Gastroesophageal sphincter (tissue), 3 donors: ENCODE measurements around the gene PIGB.

ENCODE experiments used
- CTCF ChIP-seq, 4 experiments: fragments of 200-600 bp in 2 of 4; fragments of 450-650 bp in 2 of 4; sonication (generic) in 1 of 4; IDR thresholded peaks; one replicate each; pipeline ENCODE4 v1.5.1; 2017 to 2019; ENCODE audit warnings: antibody characterized with exemption in 4 of 4, mild to moderate bottlenecking in 2 of 4, moderate library complexity in 2 of 4
- EP300 ChIP-seq: sonication (generic); formaldehyde crosslinking; IDR thresholded peaks from one replicate; pipeline ENCODE4 v1.6.1; 2017; ENCODE audit warnings: antibody characterized with exemption, mild to moderate bottlenecking

DNA sequence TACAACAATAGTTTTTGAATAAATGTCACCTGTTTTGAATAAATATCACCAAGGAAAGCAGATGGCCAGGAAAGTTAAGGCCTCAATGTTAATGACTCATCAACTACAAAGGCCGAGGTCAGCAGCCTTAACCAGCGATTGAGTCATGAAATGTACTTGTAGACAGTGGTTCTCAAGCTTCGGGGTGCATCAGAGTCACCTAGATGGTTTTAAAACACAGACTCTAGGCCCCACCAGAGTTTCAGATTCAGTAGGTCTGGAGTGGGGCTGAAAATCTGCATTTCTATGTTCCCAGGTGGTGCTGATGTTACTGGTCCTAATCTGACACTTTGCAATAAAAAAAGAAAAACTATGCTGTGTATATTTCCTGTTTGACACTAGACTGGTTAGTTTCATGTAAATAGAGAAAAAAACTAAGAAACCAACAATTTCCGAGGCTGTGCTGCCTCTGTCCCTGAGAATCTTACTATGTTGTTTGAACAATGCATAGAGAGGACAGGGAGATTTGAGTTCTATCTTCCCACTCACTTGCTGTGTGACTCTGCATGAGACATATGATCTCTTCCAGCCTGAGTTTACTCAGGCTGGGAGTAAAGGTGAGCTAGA, 39.2 kb upstream of the PIGB start:
- no peak for TF ChIP-seq CTCF (IDR thresholded peaks at IDR 0.05)
- TF ChIP-seq EP300, result no peak
